HG02973 (cell line): ENCODE results near the gene TNNT2.

Source experiments
- ATAC-seq: cut with Tn5 transposase; IDR thresholded peaks from one replicate; pipeline ENCODE4 v1.9.1; 2021; ENCODE audit warnings: moderate library complexity; ENCODE audit not compliant: unreplicated experiment

Gene TNNT2

DNA sequence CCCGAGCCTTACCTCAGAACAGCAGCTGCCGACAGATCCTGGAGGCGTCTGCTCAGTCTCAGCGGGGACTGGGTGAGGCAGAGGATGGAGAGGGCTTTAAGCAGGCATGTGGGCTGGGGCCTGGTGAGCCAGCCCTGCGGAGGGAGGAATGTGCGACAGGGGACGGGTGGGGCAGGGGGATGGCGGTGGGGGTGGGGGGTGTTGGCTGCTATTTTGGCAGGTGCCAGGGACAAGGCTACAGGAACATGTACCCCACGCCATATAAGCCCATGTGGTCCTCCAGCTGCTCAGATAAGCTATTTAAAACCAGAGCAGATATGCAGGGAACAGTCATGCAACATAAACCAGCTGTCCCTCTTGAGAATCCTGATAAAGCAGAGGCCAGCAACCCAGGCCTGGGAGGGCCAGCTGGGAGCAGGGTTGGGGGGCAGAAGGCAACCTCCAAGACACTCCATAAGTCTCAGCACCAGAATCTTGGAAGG lies at the start of gene TNNT2:
Gene TNNT2, minus strand, starts transcription at position 70 of the 482 bp plus-strand sequence. CDS start 4,426 bp downstream, outside the sequence.
- ATAC-seq = no peak

- ATAC-seq = no peak
Observed at GRCh38 chr1:201426479-201427310, 49.2 kb upstream of the TNNT2 start.

DNA sequence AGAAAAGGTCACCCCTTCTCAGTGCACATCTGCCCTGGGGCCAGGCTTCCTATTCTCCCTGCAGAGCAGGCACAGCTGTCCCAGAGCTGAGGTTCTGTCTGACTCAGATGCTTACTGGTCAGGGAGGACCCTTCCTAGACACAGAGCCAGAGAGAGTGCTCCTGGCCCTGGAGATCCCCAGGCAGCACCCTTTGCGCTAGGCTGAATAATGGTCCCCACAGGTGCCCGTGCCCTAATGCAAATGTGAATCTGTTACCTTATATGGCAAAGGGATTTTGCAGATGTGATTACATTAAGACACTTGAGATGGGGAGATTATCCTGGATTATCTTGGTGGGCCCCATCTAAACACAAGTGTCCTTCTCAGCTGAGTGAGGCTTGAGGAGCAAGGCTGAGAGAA lies 46.7 kb upstream of the TNNT2 start:
- ATAC-seq = no peak

GRCh38 chr1:201423655-201424054 lies 46.2 kb upstream of the TNNT2 start:
- ATAC-seq = no peak

DNA sequence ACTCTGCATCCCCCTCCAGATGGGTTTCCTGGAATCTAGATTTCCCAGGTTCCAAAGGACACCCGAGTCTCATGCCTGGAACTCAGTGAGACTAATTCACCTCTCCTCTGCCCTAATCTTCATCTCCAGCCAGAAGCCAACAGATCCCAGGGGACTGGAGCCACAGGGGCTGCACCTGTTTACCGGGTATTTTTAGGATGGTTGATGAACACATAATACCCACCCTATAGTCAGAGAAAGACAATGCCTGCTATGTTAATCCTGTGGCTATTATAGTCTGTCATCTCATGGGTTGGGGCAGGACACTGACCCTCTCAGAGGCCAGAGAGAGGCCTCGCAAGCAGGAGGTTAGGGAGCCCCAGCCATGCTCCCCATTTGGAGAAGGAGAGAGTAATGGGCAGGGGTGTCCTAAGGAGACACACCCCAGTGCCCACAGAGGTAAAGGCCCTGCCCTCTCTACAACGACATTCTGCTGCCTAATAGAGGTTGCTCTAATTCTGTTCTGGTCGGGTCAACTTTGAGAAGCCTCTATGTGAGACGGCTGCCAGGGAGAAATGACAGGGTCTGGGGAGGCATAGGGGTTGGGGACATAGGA lies 45.1 kb upstream of the TNNT2 start:
- ATAC-seq = no peak

- ATAC-seq = no peak
Observed at GRCh38 chr1:201422026-201422425, 44.5 kb upstream of the TNNT2 start.

GRCh38 chr1:201421041-201421440 lies 43.6 kb upstream of the TNNT2 start:
- no peak for ATAC-seq

DNA sequence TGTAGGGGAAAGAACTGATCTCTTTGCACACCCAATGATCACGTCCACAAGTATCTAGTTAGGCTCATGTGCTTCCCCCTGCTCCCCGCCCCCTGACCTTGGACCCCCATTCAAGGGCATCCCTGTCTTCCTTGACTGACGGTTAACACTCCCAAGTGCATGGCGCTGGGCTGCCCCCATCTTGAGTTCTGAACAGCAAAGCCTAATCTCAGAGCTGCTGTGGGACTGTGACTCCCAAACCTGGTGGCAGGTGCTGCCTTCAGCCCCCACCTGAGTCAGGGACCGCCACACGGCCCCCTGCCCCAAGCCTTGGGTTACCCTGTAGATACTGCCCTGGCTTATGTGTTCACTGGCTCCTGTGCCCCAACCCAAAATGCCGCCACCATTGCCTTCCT lies 43.1 kb upstream of the TNNT2 start:
- no peak for ATAC-seq

GRCh38 chr1:201419746-201420607 lies 42.5 kb upstream of the TNNT2 start:
- no peak for ATAC-seq

GRCh38 chr1:201419256-201419655 lies 41.8 kb upstream of the TNNT2 start:
- ATAC-seq = no peak

DNA sequence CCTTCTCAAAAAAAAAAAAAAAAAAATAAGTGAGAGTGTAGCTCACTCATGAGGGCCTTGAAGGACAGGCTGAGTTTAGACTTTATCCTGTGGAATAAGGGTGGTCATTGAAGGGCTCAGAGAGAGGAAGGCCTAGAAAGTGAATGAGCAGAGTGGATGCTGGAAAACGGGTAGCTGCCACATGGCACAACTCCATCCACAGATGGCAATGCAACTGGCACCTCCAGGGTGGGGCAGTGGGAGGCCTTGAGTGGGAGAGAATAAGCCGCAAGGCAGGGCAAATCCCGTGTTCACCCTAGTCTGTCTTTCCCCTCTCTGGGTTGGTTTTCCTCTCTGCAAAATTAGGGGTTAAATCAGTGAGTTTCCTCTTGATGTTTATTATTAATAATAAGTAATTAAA lies 41.0 kb upstream of the TNNT2 start:
- ATAC-seq = no peak

GRCh38 chr1:201414051-201414738 lies 36.7 kb upstream of the TNNT2 start:
- no peak for ATAC-seq

DNA sequence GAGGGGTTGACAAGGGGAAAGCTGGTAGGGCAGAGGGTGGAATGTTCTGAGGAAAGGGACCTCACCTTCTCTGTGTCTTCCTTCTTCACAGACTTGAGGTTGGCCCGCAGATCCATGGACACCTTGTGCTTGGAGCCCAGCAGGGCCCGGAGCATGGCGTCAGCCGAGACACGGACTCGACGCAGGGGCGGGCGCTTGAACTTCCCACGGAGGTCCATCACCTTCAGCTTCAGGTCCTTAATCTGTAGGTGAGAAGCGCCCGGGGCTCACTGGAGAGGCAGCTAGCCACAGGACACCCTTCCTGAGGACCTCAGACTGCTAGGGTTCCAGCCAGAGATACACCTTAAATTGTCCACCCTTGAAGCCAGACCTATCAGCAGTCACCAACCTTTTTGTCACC lies 33.8 kb upstream of the TNNT2 start:
- no peak for ATAC-seq

- no peak for ATAC-seq
Observed at GRCh38 chr1:201409440-201409839, 32.0 kb upstream of the TNNT2 start.

DNA sequence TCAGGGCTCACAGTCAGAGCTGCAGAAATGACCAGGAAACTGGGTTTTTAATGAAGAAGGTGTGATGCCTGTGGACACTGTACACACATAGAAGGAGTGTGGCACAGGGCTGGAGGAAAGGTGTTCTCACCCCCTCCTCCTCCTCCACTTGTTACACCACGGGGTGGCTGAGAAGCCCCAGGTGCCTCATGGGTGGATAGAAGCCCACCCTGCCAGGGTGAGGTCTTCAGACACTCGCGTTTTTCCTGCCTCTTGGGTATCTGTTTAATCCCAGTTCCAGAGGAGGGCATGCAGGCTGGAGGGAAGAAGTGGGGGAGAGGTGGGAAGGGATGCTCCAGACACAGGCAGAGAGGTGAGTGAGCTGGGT lies 31.3 kb upstream of the TNNT2 start:
- ATAC-seq = no peak

DNA sequence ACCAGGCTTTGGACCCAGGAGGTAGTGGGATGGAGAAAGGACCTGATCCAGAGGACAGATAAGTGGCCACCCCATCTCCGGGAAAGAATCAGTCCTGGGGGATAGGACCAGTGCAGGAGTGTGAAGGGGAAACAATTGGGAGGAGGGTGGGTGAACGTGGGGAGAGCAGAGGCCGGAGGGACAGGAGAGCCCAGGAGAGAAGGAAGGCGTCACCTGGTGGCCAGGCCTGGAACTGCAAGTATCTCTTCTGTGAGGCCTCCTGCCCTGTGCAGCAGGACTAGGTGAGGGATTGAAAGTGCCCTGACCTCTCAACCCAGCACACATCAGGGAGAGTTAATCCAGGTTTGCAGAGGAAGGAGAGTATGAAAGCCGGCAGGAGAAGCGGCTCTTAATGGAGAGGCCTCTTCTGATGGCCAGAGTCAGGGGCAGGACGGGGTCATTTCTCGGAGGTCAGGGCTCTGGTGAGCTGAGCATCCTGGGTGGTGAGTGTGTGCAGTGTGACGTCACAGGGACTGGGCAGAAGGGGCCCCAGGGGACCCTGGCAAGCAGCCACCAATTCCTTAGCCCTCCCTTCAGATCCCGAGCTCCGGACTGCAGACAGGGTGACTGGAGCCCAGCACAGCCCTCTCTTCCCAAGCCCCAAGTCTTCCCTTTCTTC lies 30.8 kb upstream of the TNNT2 start:
- no peak for ATAC-seq

DNA sequence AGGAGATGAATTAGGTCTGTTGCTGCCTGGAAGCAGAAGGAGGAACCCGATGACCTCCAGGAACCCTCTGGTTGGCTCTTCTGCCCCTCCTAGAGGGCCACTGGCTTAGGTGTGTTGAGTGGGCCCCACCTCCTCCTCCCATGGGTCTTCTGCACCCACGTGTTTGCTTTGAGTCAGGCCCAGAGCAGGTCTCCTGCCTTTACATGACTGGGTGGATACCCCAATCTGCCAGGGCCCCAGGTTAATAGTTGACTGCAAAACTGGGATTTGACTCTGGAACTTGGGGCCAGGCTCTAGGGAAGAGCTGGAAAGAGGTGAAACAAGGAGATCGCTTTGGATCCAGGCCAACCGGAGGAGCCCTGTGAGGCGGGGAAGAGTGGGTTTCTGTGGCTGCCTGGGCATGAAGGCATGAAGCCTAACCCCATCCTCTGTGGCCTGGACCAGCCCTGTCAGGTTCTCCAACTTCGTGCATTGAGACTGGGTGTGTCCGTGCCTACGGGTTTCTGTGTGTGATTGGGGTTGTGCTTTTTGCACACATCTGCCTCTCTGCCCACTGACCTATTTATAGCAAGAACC lies 29.4 kb upstream of the TNNT2 start:
- ATAC-seq = no peak

- ATAC-seq = no peak
Observed at GRCh38 chr1:201405484-201405831, 28.0 kb upstream of the TNNT2 start.

DNA sequence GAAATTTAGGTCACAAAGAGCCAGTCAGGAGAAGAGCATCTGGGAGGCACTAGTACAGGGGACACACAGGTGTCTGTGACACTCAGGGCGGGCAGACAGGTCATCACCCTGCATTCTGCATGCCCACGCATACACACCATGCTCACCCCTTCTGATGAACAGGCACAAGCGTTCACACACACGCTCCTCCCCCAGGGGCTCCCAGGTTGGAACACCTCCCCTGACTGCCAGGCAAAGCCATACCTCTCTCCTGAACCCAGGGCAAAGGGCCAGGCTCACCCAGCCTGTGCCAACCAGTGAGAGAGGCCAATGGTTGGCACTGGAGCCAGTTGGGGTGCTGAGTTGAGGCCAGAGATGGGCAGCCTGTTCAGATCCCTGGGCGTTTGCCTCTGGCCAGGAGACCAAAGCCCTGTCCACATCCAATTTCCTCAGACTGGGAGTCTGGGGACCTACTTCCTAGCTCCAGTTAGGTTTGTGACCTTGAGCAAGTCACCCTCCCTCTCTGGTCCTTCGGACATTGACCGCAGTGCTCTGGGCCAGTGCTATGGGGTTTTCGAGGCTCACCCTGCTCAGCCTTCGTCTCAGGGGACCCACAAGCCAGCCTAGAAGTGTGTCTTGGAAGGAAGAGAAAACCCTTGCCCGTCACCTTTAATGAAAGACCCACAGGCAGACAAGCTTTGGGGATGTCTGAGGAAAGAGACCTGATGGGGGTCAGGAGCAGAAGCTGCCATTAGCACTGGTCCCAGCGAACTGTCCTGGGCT lies 27.4 kb upstream of the TNNT2 start:
- no peak for ATAC-seq
